ENCODE data around the gene ILKAP.

ILKAP gene, protein sequence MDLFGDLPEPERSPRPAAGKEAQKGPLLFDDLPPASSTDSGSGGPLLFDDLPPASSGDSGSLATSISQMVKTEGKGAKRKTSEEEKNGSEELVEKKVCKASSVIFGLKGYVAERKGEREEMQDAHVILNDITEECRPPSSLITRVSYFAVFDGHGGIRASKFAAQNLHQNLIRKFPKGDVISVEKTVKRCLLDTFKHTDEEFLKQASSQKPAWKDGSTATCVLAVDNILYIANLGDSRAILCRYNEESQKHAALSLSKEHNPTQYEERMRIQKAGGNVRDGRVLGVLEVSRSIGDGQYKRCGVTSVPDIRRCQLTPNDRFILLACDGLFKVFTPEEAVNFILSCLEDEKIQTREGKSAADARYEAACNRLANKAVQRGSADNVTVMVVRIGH

GRCh38 chr2:238203094-238203972, at the start of gene ILKAP:
ILKAP (minus strand) TSS chr2:238203695; CDS start chr2:238203553, 142 bp downstream.
- no peak for FAIRE-seq

DNA sequence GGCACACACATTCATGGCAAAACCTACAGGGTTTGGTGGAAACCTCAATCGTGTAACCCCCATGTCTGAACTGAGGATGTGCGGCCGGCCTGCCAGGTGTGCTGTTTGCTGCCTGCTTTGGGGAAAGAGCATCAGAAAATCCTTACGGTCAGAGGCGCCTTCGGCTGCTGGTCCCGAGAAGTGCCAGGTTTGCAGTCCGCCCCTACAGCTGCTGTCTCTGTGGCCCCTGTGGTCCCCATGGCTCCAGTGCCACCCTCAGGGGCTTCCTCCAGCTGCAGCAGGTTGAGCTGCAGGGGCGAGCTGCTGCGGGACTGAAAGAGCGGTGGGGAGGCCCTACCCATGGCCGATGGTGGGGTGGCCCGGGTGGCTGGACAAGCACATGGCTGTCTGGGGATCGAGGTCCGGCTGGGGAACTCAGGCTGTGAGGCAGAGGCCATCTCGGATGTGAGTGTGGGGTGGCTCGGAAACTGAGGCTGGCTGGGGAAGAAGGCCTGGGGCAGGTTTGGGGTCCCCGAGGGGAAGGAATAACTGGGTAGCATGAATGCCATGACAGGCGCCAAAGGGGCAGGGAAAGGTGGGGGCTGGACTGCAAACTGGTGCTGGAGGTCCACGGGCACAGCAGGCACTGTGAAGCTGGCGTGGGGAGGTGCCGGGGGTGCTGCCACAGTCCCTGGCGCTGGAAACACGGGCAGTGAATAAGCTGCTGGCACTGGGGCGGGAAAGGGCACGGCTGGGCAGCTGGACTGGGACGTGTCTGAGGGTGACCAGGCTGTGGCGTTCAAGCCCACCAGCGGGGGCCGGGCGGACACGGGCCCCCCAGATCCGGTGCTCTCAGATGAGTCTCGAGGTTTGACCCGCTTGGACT, 49.5 kb upstream of the ILKAP start:
- no peak for FAIRE-seq

DNA sequence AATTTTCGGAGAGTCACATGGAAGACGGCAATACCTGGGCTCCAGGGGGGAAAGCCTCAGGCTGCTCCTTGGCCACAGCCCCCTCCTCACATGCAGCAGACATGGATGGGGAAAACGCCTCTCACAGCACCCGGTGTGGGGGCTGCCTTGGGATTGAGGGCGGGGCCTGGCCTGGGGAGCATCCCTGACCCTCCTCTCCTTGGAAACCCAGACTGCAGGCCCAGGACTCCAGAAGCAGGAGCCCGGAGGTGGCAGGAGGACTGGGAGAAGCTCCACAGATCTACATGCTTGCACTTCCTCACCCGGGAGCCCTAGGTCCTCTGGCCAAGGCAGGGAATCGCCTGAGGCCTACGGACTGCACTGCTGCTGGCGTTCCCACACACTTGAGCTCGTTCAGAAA, 48.5 kb upstream of the ILKAP start:
- no peak for FAIRE-seq

- no peak for FAIRE-seq
Observed at GRCh38 chr2:238251331-238251730, 47.8 kb upstream of the ILKAP start.

GRCh38 chr2:238250896-238251295, 47.4 kb upstream of the ILKAP start:
- FAIRE-seq, result no peak

- no peak for FAIRE-seq
Observed at GRCh38 chr2:238247841-238248453, 44.5 kb upstream of the ILKAP start.

GRCh38 chr2:238247002-238247822, 43.7 kb upstream of the ILKAP start:
- FAIRE-seq, result no peak

GRCh38 chr2:238244151-238244550, 40.7 kb upstream of the ILKAP start:
- no peak for FAIRE-seq

DNA sequence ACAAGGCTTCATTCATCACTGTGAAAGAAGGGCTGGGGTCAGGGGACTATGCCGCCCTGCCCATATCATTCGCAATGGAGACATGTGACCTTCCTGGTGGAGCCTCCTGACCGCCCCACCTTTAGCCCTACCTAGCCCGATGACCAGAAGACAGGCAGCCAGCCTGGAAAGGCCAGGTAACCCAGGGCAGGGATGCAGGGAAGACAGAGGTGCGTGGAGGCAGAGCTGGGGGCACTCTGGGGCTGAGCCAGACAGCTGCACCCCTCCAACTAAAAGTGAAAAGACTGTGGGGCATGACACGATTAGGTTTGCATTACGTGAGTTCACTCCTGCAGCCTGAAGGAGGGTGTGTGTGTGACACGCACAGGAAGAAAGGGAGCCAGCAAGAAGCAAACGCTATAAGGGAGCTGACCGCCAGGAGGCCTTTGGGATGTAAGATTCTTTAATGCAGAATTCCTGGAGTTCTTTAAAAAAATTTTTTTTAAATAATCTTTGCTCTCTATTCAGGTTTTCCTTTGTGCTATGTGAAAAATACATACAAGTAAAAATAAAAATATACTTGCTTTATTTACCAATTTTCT, 40.1 kb upstream of the ILKAP start:
- FAIRE-seq, result no peak

- no peak for FAIRE-seq
Observed at GRCh38 chr2:238242731-238243495, 39.4 kb upstream of the ILKAP start.

- FAIRE-seq, result no peak
Observed at GRCh38 chr2:238241970-238242369, 38.5 kb upstream of the ILKAP start.

GRCh38 chr2:238240757-238241711, 37.5 kb upstream of the ILKAP start:
- FAIRE-seq, result no peak

DNA sequence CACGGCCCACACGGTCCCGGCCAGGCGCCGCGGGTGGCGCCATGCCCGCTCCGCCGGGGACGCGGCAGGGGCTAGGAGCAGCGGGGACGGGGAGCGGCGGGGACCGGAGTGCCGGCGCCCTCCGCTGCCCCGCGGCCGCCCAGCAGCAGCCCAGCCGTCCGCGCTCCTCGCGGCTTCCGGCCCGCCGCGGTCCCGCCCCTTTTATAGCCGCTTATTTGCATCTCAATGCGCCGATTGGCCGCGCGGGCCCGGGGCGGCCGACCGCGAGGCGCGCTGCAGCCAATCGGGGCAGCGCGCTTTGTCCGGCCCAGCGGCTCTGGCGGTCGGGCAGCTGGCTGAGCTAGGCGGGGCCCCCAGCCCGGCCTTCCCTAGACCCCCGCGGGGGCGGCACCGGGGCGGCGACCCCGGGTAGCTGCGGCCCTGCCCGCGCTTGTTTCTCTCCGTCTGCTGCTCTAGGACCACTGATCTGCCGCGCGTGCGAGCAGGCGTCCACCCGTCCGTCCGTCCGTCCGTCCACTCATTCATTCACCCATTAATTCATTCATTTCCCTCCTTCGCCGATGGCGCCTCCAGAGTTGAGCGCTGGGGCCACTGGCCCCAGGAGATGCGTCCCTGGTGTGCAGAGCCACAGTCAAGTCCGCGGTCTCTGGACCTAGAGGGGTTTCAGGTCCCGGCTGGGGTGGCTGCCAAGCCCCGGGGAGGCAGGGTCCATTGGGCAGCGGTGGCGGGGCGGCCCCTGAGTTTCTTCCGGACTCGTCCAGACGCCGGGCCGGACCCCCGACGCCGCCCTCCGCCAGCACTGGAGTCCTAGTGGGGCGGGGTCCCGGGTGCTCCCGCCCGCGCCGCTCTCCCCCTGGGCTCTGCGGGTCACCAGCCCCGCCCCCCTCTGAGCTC, 36.6 kb upstream of the ILKAP start, which contains the start of gene HES6:
Gene HES6, minus strand, starts transcription at position 176 of the 894 bp plus-strand sequence. Its CDS starts 133 bp downstream, at position 43.
- no peak for FAIRE-seq

DNA sequence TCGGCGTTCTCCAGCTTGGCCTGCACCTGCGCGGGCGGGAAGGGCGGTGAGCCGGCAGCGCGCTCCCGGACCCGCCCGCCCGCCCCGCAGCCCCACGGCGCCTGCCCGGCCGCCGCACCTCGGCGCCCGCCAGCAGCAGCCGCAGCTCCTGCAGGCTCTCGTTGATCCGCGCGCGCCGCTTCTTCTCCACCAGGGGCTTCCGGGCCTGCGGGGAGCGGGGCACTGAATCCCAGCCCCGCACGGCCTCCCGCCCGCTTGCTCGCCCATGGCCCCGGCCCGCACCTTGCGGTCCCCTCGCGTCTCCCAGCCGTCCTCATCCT, 36.0 kb upstream of the ILKAP start:
- FAIRE-seq, result no peak

DNA sequence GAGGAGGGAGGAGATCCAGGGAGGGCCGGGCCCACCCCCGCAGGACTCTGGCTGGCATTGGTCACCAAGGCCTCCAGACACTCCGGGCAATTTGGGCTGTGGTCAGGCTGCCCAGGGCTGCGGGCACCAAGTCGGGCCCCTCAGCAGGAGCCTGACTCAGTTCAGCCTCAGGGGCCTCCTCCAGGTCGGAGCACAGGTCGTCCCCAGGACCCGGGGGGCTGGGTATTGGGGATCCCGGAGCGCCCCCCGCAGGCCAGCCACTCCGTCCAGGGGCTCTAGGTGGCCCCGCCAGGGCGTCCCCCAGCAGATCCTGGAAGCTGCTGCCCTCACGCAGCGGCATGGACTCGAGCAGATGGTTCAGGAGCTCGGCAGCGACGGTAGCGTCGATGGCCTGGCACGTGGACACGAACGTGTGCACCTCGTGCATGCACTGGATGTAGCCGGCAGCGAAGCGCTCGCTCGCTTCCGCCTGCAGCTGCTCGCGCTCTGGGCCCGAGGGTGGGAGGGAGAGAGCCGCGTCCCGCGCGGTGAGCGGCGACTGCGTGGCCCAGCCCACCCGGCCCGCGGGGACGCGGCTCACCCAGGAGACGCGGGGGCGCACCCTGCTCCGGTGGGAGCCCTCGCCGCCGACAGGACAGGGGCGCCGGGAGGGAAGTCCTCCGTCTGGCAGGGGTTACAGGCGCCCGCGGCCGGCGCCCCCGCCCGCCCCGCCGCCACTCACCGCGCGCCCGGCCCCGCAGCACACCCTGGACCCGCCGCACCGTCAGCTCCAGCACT, 35.5 kb upstream of the ILKAP start:
- no peak for FAIRE-seq

- FAIRE-seq, result no peak
Observed at GRCh38 chr2:238238311-238238765, 34.8 kb upstream of the ILKAP start.

Data from islet of Langerhans (tissue), 1 donor.